ENCODE measurements around the gene DOK6.

Gene DOK6

DNA sequence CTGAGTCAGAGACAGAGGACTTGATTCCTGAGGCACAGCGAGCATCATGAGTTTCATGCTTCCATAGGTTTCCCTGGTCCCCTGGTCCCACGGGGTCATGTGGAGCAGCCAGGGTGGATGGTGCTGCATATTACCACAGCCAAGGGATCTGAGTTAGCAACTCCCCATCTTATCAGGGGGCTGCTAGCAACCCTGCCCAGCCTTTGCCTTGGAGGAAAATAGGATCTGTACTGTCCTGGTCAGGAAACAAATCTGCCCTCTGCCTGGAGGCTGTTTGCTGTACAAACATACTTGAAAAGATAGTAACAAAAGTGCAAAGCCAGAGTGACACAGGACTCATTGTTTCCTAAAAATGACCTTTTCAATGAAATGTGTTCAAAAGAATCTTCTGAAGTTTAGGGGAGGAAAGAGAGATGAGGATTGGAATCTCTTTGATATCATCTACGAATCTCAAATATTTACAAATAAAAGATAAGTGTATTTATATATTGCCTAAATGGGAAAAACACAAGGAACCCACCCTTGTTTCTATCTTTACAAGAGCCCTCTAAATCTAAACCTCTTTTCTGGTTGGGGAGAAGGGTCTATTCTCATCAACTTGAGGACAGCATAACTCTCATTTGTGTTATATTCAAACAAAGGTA, 352.2 kb downstream of the DOK6 start:
- no peak for DNase-seq (ENCODE audit: low read depth)

GRCh38 chr18:69754108-69754507, 353.4 kb downstream of the DOK6 start:
- no peak for DNase-seq (ENCODE audit: low read depth)

- DNase-seq (ENCODE audit: low read depth), result no peak
Observed at GRCh38 chr18:69755041-69755440, 354.4 kb downstream of the DOK6 start.

DNA sequence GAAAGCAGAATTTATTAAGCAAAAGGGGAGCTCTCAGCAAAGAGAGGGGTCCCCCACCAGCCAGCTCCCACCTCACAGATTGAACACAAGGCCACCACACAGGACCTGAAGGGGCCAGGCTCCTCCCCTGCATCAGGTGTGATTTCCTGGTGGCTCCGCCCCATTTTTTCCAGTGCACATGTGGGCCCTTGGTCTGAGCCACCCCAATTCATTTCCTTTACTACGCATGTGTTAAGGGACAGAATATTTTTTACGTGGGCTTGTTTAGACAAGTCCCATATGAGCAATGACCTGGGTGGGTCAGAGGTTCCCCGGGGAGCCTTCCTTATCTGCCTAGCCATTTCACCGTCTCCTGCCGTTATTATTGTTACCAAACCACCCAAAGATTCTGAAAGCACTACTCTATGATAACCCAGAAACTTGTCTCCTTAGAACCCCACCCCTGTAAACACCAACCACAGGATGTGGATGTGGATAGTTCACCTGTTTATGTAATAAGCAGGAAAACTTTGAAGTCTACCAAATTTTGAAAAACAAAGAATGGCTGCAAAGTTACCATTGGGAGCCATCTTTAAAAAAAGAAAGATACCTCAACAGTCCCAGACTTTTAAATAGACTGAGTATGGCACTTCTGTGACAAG, 355.3 kb downstream of the DOK6 start:
- DNase-seq (ENCODE audit: low read depth), result no peak

DNA sequence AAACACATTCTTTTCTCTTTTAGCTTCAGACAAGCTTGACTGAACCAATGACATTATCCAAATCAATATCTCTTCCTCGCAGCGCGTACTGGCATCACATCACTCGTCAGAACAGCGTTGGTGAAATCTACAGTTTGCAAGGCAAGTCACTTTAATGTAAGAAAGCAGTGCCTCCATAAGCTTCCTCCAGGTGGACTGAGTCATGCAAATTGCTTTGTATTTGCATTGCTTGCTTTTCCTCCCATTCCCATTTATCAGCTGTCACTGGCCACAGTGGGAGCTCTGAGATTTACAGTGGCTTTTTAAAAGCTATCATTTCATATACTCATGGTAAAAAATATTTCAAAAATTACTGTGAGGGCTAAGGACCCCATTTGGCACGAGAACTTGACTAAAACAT, 357.0 kb downstream of the DOK6 start:
- DNase-seq (ENCODE audit: low read depth), result no peak

DNA sequence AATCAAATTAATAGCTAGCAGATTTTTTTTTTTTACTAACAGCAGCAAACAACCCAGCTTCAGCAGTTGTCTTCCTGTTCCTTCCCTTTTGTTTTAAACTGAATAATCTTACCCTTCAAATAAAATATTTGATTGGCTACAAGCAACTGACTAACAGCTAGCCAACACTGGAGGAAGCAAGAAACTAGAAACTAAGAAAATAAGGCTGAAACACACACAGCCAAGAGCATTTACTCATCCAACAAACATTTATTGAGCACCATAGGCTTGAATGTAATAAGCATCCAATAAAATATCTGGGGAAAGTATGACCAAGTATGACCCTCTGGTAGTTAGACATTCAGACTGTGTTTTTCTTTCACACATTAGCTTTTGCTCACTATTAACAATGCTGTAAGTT, 357.8 kb downstream of the DOK6 start:
- DNase-seq (ENCODE audit: low read depth), result no peak

GRCh38 chr18:69759046-69759445, 358.4 kb downstream of the DOK6 start:
- DNase-seq (ENCODE audit: low read depth), result no peak

DNA sequence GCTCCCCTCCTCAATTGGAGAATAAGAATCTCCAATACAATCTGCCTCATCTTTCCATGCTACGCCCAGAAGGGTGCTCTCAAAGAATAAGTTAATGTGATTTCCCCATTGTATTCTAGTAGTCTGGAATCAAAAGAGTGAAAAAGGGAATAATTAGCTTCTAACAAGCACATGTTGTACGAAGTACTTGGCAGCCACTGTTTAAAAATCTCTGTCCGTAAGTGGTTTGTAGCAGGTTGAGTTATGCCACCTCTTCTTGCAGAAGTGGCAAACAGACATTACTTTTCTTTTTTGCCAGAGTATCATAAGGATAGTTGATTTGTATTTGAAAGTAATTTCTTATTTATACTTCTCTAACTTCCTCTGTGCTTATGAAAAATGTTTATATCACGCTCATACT, 362.3 kb downstream of the DOK6 start:
- DNase-seq (ENCODE audit: low read depth), result no peak

DNA sequence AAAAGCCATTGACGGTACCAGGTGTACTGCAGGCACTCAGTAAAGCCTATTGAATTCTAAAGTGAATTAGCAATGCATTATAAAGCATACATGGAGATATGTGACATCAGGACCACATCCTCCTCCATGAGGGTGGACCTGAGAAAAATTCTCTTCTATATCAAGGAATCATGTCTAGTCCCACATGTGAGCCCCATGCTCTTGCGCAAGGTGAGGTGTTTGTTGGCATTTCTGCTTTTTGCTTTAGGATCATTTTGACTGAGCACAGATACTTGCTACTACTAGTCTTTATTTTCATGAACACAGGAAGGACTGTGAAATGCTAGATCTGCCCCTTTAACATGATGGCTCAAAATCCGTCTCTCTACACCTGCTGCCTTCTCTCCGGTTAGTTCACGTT, 363.1 kb downstream of the DOK6 start:
- DNase-seq (ENCODE audit: low read depth), result no peak

- DNase-seq (ENCODE audit: low read depth), result no peak
Observed at GRCh38 chr18:69770238-69770637, 369.6 kb downstream of the DOK6 start.

- DNase-seq (ENCODE audit: low read depth), result no peak
Observed at GRCh38 chr18:69774831-69775230, 374.1 kb downstream of the DOK6 start.

- no peak for DNase-seq (ENCODE audit: low read depth)
Observed at GRCh38 chr18:69777248-69777647, 376.6 kb downstream of the DOK6 start.

DNA sequence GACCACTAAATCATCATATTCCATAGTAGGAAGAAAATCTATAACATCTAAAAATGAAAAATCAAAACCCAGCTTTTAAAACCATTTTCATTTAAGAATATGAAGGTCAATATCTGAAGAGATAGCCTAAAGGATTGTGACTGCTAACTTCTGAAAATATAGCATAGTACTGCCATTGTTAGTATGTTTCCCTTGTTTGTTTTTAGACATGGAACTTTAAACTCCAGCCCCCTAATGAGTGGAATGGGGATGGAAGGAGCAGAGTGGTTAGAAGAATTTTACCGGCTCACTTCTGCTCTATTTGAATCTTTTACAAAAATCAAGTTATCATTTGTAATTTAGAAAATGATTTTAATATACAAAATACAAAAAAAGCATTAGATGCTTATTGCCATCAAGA, 378.0 kb downstream of the DOK6 start:
- no peak for DNase-seq (ENCODE audit: low read depth)

GRCh38 chr18:69780851-69781250, 380.2 kb downstream of the DOK6 start:
- no peak for DNase-seq (ENCODE audit: low read depth)

DNA sequence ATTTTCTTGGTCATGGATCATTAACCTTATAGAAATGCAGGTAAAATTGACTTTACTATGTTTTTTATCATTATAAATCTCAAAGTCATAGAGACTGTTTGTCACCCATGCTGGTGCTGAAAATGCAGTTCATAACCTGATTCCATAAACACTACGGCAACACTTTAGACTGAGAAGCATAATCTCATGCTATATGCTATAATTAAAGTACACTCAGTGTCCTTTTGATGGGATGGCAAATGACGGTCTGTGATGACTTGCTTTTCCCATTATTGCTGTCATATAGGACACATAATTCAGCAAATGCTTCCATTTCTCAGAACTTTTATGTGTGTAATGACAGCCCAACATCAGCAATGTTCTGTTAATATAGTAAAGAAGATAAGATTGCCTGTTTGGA, 384.1 kb downstream of the DOK6 start:
- no peak for DNase-seq (ENCODE audit: low read depth)

DNA sequence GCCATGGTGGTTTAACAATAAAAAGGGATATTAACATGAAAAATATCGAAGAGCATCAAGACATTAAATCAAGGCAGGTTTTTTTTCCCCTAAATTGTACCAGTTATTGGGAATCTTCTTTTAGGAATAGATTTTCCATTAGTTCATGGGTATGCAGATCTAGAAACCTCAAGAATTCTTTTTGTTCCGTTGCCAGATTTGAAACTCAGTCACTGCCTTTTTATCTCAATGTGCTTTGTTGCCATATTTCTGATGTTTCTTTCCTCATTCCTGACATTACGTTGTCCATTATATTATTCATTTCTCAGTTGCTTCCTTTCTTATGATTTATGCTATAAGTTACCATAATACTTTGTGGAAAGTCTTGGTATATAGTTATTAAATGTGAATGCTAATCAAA, 384.8 kb downstream of the DOK6 start:
- DNase-seq (ENCODE audit: low read depth), result no peak

DNA sequence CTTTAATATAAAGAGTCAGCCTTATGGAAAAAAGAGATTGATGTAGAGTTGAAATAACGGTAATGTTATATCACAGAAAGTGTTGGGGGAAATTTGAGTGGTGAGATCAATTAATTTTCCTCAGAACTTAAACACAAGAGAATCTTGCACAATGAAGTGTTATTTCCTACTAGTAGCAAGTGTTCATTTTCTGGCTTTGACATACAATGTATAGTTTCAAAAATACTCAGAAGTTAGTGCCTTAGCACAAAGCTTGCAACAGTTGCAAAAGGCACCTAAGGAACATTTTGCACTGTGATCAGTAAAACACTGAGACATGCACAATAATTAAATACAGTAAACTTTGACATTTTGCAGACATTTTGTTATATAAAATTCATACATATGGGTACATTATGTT, 385.7 kb downstream of the DOK6 start:
- DNase-seq (ENCODE audit: low read depth), result no peak

GRCh38 chr18:69787825-69788547, 387.3 kb downstream of the DOK6 start:
- no peak for DNase-seq (ENCODE audit: low read depth)

GRCh38 chr18:69789794-69790193, 389.1 kb downstream of the DOK6 start:
- no peak for DNase-seq (ENCODE audit: low read depth)

DNA sequence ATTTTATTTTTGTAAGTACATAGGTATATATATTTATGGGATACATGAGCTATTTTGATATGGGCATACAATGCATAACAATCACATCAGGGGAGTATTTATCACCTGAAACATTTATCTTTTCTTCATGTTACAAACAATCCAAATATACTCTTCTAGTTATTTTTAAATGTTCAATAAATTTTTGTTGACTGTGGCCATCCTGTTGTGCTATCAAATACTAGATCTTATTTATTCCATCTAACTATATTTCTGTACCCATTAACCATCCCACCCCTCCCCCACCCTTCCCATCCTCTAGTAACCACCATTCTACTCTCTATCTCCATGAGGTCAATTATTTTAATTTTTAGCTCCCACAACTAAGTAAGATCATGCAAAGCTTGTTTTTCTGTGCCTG, 390.0 kb downstream of the DOK6 start:
- DNase-seq (ENCODE audit: low read depth), result no peak

GRCh38 chr18:69795791-69796190, 395.1 kb downstream of the DOK6 start:
- no peak for DNase-seq (ENCODE audit: low read depth)

GRCh38 chr18:69804776-69805501, 404.3 kb downstream of the DOK6 start:
- no peak for DNase-seq (ENCODE audit: low read depth)

DNA sequence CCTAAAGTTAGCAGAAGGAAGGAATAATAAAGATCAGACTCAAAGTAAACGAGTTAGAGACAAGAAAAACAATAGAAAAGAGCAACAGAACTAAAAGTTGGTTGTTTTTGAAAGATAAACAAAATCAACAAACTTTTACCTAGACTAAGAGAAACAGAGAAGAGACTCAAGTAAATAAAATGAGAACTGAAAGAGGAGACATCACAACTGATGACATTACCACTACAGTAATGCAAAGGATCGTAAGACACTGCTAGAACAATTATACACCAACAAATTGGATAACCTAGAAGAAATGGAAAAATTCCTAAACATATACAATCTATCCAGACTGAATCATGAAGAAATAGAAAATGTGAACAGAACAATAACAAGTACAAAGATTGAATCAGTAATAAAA, 407.7 kb downstream of the DOK6 start:
- DNase-seq (ENCODE audit: low read depth), result no peak

Data from stimulated activated CD8-positive, alpha-beta memory T cell treated with anti-CD3 and anti-CD28 coated beads, Interleukin-7, amount 100 ng/mL, for 24 hours (primary cell).